DMS53 (cell line): ENCODE results near the gene AJUBA.
"Not testable (repeated sequence)": the region's sequence is repeated elsewhere in the genome, so short reads cannot be mapped to it uniquely, and the experiment has no call there.

ENCODE experiments used
- DNase-seq: peaks from one replicate; lab custom pipeline; 2025; lab: John Stamatoyannopoulos, UW

AJUBA gene

DNA sequence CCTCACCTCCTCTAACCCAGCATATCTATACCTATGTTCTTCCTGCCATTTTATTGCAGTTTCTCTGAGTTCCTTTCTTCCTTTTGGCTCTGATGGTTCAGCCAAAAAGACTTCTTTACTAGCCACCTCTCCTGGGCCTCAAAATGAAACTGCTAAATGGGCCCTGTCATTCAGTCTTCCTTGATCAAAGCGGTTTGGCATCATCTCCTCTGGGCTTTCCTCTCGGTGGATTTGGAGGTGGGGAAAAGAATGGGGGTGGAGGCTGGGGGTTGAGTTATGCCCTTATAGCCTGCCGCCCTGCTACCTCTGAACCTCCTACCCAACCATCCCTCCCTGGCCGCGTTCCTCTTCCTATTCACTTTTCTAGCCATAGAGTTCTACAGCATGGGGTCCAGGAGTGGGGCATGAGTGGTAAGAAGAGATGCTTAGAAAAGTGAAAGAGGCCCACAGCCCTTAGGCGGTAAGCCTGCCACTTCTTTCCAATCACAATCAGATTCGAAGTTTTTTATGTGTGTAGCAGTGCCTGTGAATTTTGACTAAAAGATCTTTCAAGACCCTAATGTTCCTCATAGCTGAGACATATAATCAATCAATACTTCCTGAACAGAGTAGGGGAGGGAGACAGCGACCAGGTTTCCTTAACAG, 2.5 kb downstream of the AJUBA start:
- no peak for DNase-seq

DNA sequence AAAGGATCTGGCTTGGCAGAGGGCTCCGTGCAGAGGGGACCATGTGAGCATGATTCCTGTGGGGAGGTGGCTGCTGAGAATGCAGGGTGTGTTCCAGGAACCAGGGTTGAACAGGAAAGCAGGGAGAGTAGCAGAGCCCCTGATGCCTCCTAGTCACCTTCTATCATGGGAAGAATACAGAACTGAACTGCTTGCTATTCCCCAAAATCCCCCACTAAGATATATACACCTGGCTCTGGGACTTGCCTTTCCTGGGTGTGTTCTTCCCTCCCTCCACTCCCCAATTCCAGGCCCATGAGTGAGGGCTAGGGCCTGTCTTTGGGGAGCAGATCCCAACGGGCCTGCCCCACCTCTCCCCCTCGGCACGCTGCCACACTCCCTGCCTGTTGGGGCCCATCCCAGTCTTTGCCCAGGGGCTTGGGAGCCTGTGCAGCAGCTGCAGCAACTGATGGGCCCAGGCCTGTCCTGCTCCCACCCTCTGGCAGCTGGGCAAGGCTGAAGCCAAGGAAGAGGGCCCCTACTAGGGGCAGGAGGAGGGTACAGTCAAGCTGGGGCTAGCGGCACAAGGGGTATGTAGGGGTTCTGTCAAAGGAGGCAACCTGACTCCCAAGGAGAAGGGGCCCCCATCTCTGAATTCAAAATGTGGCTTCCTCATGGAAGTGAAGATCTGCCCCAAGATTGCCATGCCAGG, 3.2 kb downstream of the AJUBA start:
- no peak for DNase-seq

DNA sequence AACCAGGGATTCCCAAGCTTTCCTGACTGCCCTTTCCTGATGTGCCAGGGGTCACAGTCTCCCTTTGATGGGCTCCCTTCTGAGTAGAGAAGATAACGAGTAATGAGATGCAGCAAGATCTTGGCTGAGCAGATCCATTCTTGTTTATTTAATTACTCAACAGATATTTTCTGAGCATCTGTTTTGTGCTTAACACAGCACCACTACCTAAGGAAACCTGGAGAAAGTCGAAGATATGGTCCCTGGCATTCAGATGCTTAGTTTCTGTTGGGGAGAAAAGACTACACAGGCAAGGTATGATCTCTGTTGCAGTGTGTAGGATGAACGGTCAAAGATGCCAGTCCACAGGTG, 3.9 kb downstream of the AJUBA start:
- DNase-seq = no peak

GRCh38 chr14:22977684-22978486, 4.5 kb downstream of the AJUBA start:
- peak; percentile 64 for DNase-seq

DNA sequence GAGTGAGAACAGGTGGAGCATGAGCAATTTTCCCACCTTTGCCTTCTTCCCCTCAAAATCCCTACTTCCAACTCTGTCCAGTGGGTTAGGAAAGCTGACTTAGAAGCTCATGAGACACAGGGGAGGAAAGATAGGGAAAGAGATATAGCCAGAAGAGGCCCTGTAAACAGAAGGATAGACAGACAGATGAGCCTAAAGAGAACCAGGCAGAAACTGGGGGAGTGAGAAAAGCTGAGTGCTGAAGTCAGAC, 5.0 kb downstream of the AJUBA start:
- no peak for DNase-seq

GRCh38 chr14:22976620-22977433, 5.5 kb downstream of the AJUBA start:
- DNase-seq = peak; percentile 46

GRCh38 chr14:22974530-22975313, 7.6 kb downstream of the AJUBA start:
- DNase-seq = no peak

DNA sequence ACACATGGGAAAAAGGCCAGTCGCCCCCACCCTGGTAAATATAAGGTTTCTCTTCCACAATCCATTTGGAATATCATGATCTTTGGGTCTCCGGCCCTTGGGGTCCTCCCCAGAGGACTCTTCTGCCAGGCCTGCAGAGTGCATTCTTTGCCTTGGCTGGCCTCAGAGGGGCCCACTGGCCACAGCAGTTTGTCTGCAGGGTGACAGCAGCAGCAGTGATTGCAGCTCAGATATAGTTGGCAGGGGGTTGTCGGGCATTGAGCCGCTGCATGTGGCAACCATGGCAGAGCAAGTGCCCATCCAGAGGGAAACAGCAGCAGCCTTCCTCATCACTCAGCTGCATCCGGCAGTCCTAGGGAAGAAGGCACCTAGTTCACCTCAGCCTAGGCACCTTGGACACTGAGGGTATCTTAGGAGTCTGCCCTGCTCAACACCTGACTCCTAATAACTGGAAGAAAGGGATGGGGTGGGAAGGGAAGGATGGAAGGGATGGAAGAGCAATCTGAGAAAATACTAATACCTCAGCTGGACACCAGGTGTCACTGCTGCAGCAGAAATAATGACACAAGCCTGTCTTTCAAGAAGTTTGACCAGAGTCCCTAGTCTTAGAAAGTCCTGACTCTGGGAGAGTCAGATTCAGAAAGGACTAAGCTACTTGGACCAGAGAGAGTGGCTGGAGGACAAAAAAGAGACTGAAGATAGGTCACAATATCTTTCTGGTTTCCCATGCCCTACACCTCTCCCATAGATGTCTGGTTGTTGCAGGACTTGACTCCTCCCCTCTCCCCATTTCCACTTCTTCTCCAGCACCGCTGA, 8.9 kb downstream of the AJUBA start:
- DNase-seq = peak; percentile 58

DNA sequence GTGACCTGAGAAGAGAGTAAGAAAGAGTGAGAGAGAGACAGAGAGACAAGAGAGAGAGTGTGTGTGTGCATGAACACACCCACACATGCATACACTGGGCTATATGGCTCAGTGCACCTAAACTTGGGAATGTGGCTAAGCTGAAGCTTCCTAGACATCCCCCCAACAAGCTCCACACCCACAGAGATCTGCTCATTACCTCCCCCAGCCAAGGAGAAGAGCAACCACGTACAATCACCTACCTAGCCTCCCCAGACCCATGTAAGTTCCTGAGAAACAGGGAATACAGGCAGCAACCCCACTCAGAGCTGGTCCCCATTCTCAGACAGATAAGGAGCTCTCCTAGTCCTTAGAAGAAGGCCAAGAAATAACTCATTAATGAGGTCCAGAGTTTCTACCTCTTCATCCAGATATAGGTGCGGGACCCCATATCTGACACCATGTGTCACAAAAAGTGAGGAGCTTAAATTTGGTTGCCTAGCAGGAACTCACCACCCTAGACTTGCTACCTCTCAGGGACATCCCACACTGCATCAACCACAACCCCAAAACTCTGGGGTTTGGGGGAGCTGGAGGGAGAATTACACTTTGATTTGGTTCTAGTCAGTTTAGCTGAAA, 9.9 kb downstream of the AJUBA start:
- DNase-seq = no peak

DNA sequence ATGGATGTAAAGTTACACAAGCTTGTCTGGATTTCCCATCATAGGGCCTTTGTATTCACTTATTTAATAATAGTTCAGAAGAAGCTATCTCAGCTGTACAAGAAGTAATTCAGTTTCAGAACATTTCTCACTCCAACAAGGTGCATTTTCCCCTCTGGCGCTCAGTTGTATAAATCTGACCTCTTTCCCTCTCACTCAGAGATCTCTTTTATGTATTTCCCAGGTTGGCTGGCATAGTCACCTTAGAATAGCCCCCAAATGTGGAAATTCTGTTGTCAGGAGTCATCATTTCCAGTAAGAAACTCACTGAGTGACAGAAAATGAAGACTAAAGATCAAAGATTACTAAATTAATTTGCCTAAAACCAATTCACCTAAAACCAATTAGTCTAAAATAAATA, 11.2 kb downstream of the AJUBA start:
- DNase-seq = no peak

DNA sequence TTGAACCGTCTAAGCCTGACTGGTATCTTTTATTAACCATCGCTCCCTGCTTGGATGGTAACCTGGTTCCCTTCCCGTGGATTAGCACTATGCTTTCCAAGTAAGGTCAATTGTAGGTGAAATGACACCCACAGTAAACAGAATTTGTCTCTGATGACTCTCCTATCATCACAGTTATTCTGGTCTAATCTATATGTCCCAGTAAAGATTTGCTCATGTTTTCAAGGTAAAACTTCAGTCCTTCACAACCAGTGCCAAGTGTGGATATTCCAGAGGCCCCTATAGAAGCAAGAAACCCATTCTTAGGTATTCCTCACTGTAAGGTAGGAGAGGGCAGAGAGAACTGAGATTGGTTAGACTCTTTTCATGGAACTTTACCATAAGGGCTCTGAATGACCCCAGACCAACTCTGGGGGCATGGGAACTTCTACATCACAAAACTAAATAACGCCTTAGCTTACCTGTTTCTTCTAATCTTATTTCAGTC, 15.5 kb downstream of the AJUBA start:
- DNase-seq = no peak

- not testable (repeated sequence) for DNase-seq
Observed at GRCh38 chr14:22965916-22966782, 16.2 kb downstream of the AJUBA start.

DNA sequence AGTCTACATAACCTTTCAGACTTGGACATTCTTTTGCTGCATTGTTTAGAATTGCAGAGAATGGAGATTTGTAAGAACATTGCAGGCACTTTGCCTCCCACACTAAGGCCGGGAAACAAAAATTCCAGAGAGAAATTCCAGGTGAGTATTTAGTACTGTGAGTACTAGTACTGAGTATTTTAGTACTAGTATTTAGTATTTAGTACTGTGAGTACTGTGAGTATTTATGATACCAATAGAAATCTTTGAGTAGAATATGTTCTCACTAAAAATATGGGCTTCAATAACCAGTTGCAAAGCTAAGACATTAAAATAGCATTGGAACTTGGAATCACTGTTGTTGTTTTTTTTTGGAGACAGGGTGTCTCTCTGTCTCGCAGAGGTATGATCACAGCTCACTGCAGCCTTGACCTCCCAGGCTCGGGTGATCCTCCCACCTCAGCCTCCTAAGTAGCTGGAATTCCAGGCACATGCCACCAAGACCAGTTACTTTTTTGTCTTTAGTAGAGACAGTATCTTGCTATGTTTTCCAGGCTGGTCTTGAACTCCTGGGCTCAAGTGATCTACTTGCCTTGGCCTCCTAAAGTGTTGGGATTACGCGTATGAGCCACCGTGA, 20.2 kb downstream of the AJUBA start:
- no peak for DNase-seq

DNA sequence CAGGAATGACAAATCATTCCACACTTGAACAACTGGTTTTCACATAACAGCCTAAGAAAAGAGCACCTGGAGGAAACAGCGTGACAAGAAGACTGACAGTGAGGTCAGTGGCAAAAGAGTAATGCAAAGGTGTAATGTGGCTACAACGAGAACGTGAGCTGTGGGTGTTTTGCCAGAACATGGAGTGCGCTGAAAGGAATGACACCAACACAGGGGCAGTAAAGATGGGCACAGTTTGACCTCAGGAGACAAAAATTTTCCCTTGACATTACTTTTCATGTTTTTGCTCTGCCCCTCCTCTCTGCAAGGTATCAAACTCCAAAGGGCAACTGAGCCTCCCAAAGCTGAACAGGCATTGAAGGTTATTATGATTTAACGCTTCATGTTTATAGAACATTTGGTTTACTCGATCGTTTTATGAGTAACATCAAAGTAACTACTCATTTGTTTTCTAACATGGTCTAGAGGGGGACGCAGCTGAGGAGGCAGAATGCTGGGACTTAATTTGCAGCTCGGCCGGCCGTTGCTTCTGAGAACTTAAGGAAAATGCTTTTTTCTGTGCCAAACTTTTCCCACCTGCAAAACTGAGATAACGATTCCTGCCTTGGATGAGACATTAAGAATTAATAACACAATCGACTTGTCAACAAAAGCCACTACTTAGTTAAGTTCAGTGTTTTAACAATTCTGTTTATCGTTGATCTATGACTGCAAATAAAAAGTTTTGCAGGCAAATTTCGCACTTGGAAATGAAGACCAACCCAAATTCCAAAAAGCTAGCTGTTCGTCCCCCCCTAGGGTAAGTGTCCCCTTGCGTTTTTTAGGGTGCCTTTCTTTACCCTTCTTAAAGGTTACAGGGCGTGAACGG, 26.4 kb downstream of the AJUBA start:
- peak; percentile 41 for DNase-seq

GRCh38 chr14:22952418-22952817, 29.9 kb downstream of the AJUBA start:
- DNase-seq = no peak

- DNase-seq = not testable (repeated sequence)
Observed at GRCh38 chr14:22951795-22952194, 30.6 kb downstream of the AJUBA start.

DNA sequence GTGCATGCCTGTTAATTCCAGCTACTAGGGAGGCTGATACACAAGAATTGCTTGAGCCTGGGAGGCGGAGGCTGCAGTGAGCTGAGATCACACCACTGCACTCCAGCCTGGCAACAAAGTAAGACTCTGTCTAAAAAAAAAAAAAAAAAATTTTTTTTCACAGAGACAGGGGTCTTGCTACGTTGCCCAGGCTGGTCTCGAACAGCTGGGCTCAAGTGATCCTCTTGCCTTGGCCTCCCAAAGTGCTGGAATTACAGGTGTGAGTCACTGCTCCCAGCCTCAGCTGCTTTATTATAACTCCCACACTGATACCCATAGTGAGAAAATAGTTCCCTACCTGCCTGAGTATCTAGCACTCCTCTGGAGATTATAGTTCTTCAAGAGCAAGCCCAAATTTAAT, 36.7 kb downstream of the AJUBA start:
- DNase-seq = no peak

GRCh38 chr14:22939684-22940083, 42.7 kb downstream of the AJUBA start:
- no peak for DNase-seq
